ENCODE results near the gene CIB4. TPM values are rescaled to one million over a fixed set of nuclear protein-coding genes. Genes with fewer than 3 reads are reported as not detected.

Gene CIB4
- total RNA-seq, 3 donors from 2014 or later (not counting 1 experiment from before 2014, with no cell fraction given), result not detected

- Histone ChIP-seq H3K27me3 (ENCODE audit: control insufficient read depth, insufficient read depth, low read length) (no peaks in the 10 kb centered on the region), H3K36me3 (ENCODE audit: control insufficient read depth, insufficient read depth, low read length) (no peaks in the 10 kb centered on the region), H3K4me1 (ENCODE audit: control insufficient read depth, insufficient read depth, low read length) (peaks cover 4% of the 10 kb centered on the region), H3K27ac (ENCODE audit: low read length) (no peak overlapping the region), H3K4me3 (ENCODE audit: low read length) (no peak overlapping the region), H3K9me3 (ENCODE audit: control insufficient read depth, insufficient read depth, low read length) (no peaks in the 10 kb centered on the region)
- Mint-ChIP-seq H3K27me3 (ENCODE audit: low read depth in 2 of 2) (peaks cover 0 to 19% of the 10 kb centered on the region in 2 donors), H3K9me3 (no peaks in the 10 kb centered on the region), H3K27ac (no peak overlapping the region), H3K4me3 (no peak overlapping the region), H3K4me1 (peaks cover 0 to 7% of the 10 kb centered on the region in 2 donors), H3K36me3 (no peaks in the 10 kb centered on the region)
- 73% methylated on average over 10 of the region's 10 CpGs for WGBS (ENCODE audit: insufficient coverage)
- no peak for TF ChIP-seq CTCF (IDR thresholded peaks at IDR 0.05)
- no peak for DNase-seq
- intact Hi-C loops (cut with micrococcal nuclease), result no loop called here
- no peak for ATAC-seq
Measured at GRCh38 chr2:26616706-26617587, 24.2 kb downstream of the CIB4 start.

- H3K4me1 Mint-ChIP-seq, result peaks cover 0 to 7% of the 10 kb centered on the region in 2 donors
Measured at GRCh38 chr2:26615860-26616705, 25.1 kb downstream of the CIB4 start.

GRCh38 chr2:26615336-26615859 lies 25.8 kb downstream of the CIB4 start:
- TF ChIP-seq CTCF (IDR thresholded peaks at IDR 0.05), result no peak
- no peaks in the 10 kb centered on the region for H3K36me3 Mint-ChIP-seq
- ATAC-seq, result no peak
- no peaks in the 10 kb centered on the region for H3K9me3 Mint-ChIP-seq
- no peak for DNase-seq
- H3K27me3 Mint-ChIP-seq (ENCODE audit: low read depth in 2 of 2), result peaks cover 0 to 11% of the 10 kb centered on the region in 2 donors
- Histone ChIP-seq H3K4me1 (ENCODE audit: control insufficient read depth, insufficient read depth, low read length) (peaks cover 10% of the 10 kb centered on the region), H3K27me3 (ENCODE audit: control insufficient read depth, insufficient read depth, low read length) (no peaks in the 10 kb centered on the region), H3K9me3 (ENCODE audit: control insufficient read depth, insufficient read depth, low read length) (no peaks in the 10 kb centered on the region), H3K4me3 (ENCODE audit: low read length) (no peak overlapping the region), H3K27ac (ENCODE audit: low read length) (no peak overlapping the region), H3K36me3 (ENCODE audit: control insufficient read depth, insufficient read depth, low read length) (no peaks in the 10 kb centered on the region)
- H3K4me3 Mint-ChIP-seq, result no peak overlapping the region
- 60% methylated on average over 10 of the region's 10 CpGs for WGBS (ENCODE audit: insufficient coverage)
- no peak overlapping the region for H3K27ac Mint-ChIP-seq
- intact Hi-C loops (cut with micrococcal nuclease), result no loop called here
- H3K4me1 Mint-ChIP-seq, result peaks cover 2 to 9% of the 10 kb centered on the region in 2 donors

More at GRCh38 chr2:26615860-26616705, 25.1 kb downstream of the CIB4 start:
- Histone ChIP-seq H3K4me3 (ENCODE audit: low read length) (no peak overlapping the region), H3K9me3 (ENCODE audit: control insufficient read depth, insufficient read depth, low read length) (no peaks in the 10 kb centered on the region), H3K27me3 (ENCODE audit: control insufficient read depth, insufficient read depth, low read length) (no peaks in the 10 kb centered on the region), H3K36me3 (ENCODE audit: control insufficient read depth, insufficient read depth, low read length) (no peaks in the 10 kb centered on the region), H3K27ac (ENCODE audit: low read length) (no peak overlapping the region), H3K4me1 (ENCODE audit: control insufficient read depth, insufficient read depth, low read length) (peaks cover 4% of the 10 kb centered on the region)
- DNase-seq, result no peak
- ATAC-seq, result no peak
- no peak for TF ChIP-seq CTCF (IDR thresholded peaks at IDR 0.05)
- intact Hi-C loops (cut with micrococcal nuclease), result no loop called here
- 80% methylated on average over 16 of the region's 18 CpGs for WGBS (ENCODE audit: insufficient coverage)
- Mint-ChIP-seq H3K9me3 (no peaks in the 10 kb centered on the region), H3K36me3 (no peaks in the 10 kb centered on the region), H3K27ac (no peak overlapping the region), H3K27me3 (ENCODE audit: low read depth in 2 of 2) (peaks cover 0 to 17% of the 10 kb centered on the region in 2 donors), H3K4me3 (no peak overlapping the region)

Measured in natural killer cell (primary cell).